ENCODE results near the gene NRN1L.
"Not testable (repeated sequence)": the region's sequence is repeated elsewhere in the genome, so short reads cannot be mapped to it uniquely, and the experiment has no call there.

NRN1L gene

GRCh38 chr16:67883872-67884261 lies 818 bp upstream of the NRN1L start:
- no peak for DNase-seq

- no peak for DNase-seq
These were observed 860 bp downstream of the NRN1L start for GRCh38 chr16:67885545-67885944.

- no peak for DNase-seq
These were observed 1.3 kb downstream of the NRN1L start for GRCh38 chr16:67885976-67886375.

- DNase-seq: no peak
These were observed 1.7 kb downstream of the NRN1L start for GRCh38 chr16:67886387-67886786.

GRCh38 chr16:67888331-67888730 lies 3.6 kb downstream of the NRN1L start:
- DNase-seq: no peak

- DNase-seq: no peak
These were observed 7.7 kb downstream of the NRN1L start for GRCh38 chr16:67892375-67892774.

GRCh38 chr16:67892899-67893742 lies 8.4 kb downstream of the NRN1L start, which contains the start of gene PSKH1:
Gene PSKH1, plus strand, starts transcription at chr16:67893254. Its CDS starts 15,496 bp downstream, at chr16:67908750.
- DNase-seq: peak; percentile 47

- DNase-seq: no peak
These were observed 9.2 kb downstream of the NRN1L start for GRCh38 chr16:67893743-67894399.

GRCh38 chr16:67897231-67897630 lies 12.5 kb downstream of the NRN1L start:
- DNase-seq: no peak

- no peak for DNase-seq
These were observed 17.0 kb downstream of the NRN1L start for GRCh38 chr16:67901734-67902133.

GRCh38 chr16:67902831-67903230 lies 18.1 kb downstream of the NRN1L start:
- no peak for DNase-seq

- no peak for DNase-seq
These were observed 22.9 kb downstream of the NRN1L start for GRCh38 chr16:67907397-67908180.

- DNase-seq: no peak
These were observed 24.5 kb downstream of the NRN1L start for GRCh38 chr16:67909056-67909742.

- no peak for DNase-seq
These were observed 25.5 kb downstream of the NRN1L start for GRCh38 chr16:67910158-67910557.

GRCh38 chr16:67914758-67915495 lies 30.2 kb downstream of the NRN1L start:
- no peak for DNase-seq

GRCh38 chr16:67915496-67915769 lies 30.7 kb downstream of the NRN1L start:
- DNase-seq: not testable (repeated sequence)

- DNase-seq: no peak
These were observed 31.4 kb downstream of the NRN1L start for GRCh38 chr16:67915831-67916723.

- DNase-seq: no peak
These were observed 32.6 kb downstream of the NRN1L start for GRCh38 chr16:67917140-67917851.

- no peak for DNase-seq
These were observed 33.2 kb downstream of the NRN1L start for GRCh38 chr16:67917852-67918236.

GRCh38 chr16:67919622-67920221 lies 35.0 kb downstream of the NRN1L start:
- no peak for DNase-seq

All from cortex of kidney (tissue), 1 donor.